DND-41 (cell line): ENCODE data around the gene TYRO3.
"Not testable (repeated sequence)": the region's sequence is repeated elsewhere in the genome, so short reads cannot be mapped to it uniquely, and the experiment has no call there.

Experiments used
- EZH2 ChIP-seq: IDR thresholded peaks from 3 replicates; pipeline ENCODE4 v1.6.1; 2012; ENCODE audit warnings: borderline replicate concordance, low read depth, mild to moderate bottlenecking, moderate library complexity, low read length, inconsistent platforms; ENCODE audit not compliant: severe bottlenecking
- TF ChIP-seq, protein P1 (sequence below): IDR thresholded peaks from 2 replicates; pipeline ENCODE4 v1.5.1; 2012; ENCODE audit warnings: borderline replicate concordance, low read length, moderate library complexity, mild to moderate bottlenecking; ENCODE audit not compliant: poor library complexity, severe bottlenecking; ENCODE audit errors: extremely low read depth

DNA sequence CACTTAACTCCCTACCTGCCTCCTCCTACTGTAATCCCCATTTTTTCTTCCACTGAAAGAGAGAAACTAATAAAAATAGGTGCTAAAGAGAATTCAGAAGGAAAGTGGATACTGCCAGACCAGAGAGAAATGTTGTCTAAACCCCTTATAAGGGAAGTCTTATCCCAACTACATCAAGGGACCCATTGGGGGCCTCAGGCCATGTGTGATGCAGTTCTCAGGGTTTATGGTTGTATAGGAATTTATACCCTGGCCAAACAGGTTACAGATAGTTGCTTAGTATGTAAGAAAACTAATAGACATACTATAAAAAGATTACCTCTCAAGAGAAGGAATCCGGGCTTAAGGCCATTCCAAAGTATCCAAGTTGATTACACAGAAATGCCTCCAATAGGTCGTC lies 30.6 kb downstream of the TYRO3 start:
- TF ChIP-seq, protein P1, sequence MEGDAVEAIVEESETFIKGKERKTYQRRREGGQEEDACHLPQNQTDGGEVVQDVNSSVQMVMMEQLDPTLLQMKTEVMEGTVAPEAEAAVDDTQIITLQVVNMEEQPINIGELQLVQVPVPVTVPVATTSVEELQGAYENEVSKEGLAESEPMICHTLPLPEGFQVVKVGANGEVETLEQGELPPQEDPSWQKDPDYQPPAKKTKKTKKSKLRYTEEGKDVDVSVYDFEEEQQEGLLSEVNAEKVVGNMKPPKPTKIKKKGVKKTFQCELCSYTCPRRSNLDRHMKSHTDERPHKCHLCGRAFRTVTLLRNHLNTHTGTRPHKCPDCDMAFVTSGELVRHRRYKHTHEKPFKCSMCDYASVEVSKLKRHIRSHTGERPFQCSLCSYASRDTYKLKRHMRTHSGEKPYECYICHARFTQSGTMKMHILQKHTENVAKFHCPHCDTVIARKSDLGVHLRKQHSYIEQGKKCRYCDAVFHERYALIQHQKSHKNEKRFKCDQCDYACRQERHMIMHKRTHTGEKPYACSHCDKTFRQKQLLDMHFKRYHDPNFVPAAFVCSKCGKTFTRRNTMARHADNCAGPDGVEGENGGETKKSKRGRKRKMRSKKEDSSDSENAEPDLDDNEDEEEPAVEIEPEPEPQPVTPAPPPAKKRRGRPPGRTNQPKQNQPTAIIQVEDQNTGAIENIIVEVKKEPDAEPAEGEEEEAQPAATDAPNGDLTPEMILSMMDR = not testable (repeated sequence)
- not testable (repeated sequence) for TF ChIP-seq EZH2
